Common myeloid progenitor, CD34-positive (primary cell): ENCODE results near the gene ATP11C.
A peak's percentile ranks its signal among the peaks of the same experiment; 100 is the strongest.

Experiments used
- CTCF ChIA-PET: fragments of 350-600 bp; sonication (Branson Sonifier 250); formaldehyde crosslinking; loops from one replicate; lab custom pipeline; 2021; ENCODE audit warnings: antibody characterized with exemption; lab: Charles Lee
- POLR2A ChIA-PET: fragments of 350-600 bp; sonication (Branson Sonifier 250); formaldehyde crosslinking; loops from one replicate; lab custom pipeline; 2021; ENCODE audit warnings: antibody characterized with exemption; lab: Charles Lee
- DNase-seq, 3 donors: peaks; one replicate each; pipeline versions ENCODE4 v3.0.0 to v3.0.0-alpha.2; 2013
- H3K27ac ChIP-seq, 2 experiments: 1 replicate in 1 of 2; 2 replicates in 1 of 2; pipeline ENCODE4 v1.7.0; 2013; ENCODE audit warnings: inconsistent platforms in 2 of 2, low read length in 2 of 2, mild to moderate bottlenecking in 2 of 2, low read depth in 1 of 2, moderate library complexity in 1 of 2; ENCODE audit not compliant: severe bottlenecking in 2 of 2, insufficient read depth in 1 of 2, poor library complexity in 1 of 2
- H3K27me3 ChIP-seq, 5 experiments: replicated peaks in 2 of 5; 1 replicate in 3 of 5; 2 replicates in 2 of 5; pipeline versions ENCODE4 v1.6.1 to v1.7.0; 2013; ENCODE audit warnings: low read length in 4 of 5, mild to moderate bottlenecking in 2 of 5, moderate library complexity in 2 of 5, inconsistent platforms in 1 of 5; ENCODE audit not compliant: insufficient read depth in 5 of 5, control insufficient read depth in 4 of 5
- H3K36me3 ChIP-seq, 4 experiments: 1 replicate in 2 of 4; 2 replicates in 2 of 4; pipeline versions ENCODE4 v1.6.1 to v1.7.0; 2013; ENCODE audit warnings: low read length in 3 of 4, control low read depth in 1 of 4, mild to moderate bottlenecking in 1 of 4; ENCODE audit not compliant: control insufficient read depth in 4 of 4, insufficient read depth in 4 of 4
- H3K4me1 ChIP-seq, 4 experiments: 1 replicate in 3 of 4; 2 replicates in 1 of 4; pipeline versions ENCODE4 v1.6.1 to v1.7.1; 2013; ENCODE audit warnings: low read length in 3 of 4, mild to moderate bottlenecking in 3 of 4, control low read depth in 1 of 4, inconsistent platforms in 1 of 4, moderate library complexity in 1 of 4; ENCODE audit not compliant: control insufficient read depth in 4 of 4, insufficient read depth in 4 of 4; ENCODE audit errors: control extremely low read depth in 1 of 4
- H3K4me3 ChIP-seq, 7 experiments: 1 replicate in 4 of 7; 2 replicates in 3 of 7; pipeline versions ENCODE4 v1.5.1 to v1.7.0; 2013; ENCODE audit warnings: mild to moderate bottlenecking in 7 of 7, low read length in 6 of 7, moderate library complexity in 6 of 7, inconsistent platforms in 2 of 7, low read depth in 2 of 7, control low read depth in 1 of 7; ENCODE audit not compliant: insufficient read depth in 4 of 7, control insufficient read depth in 1 of 7; ENCODE audit errors: extremely low read depth in 1 of 7
- H3K9me3 ChIP-seq, 5 experiments: 1 replicate in 4 of 5; 2 replicates in 1 of 5; pipeline versions ENCODE4 v1.6.1 to v1.7.1; 2013; ENCODE audit warnings: low read length in 4 of 5, mild to moderate bottlenecking in 2 of 5, inconsistent platforms in 1 of 5, low read depth in 1 of 5, moderate library complexity in 1 of 5; ENCODE audit not compliant: control insufficient read depth in 4 of 5, insufficient read depth in 2 of 5; ENCODE audit errors: control extremely low read depth in 1 of 5
- WGBS: methylation state at CpG from one replicate; pipeline ENCODE4 v1.1.5; 2013; ENCODE audit not compliant: insufficient coverage; 5-methylcytosine and 5-hydroxymethylcytosine counted together

The ATP11C gene

GRCh38 chrX:139890991-139891700, 41.7 kb downstream of the ATP11C start:
- Histone ChIP-seq H3K27ac (no peak overlapping the region), H3K27me3 (no peaks in the 10 kb centered on the region), H3K36me3 (no peaks in the 10 kb centered on the region), H3K4me3 (no peak overlapping the region), H3K4me1 (no peaks in the 10 kb centered on the region), H3K9me3 (no peaks in the 10 kb centered on the region)
- peak in 2 of 3 donors; percentile 15 to 19 for DNase-seq
- WGBS = 83% methylated on average over 2 of the region's 3 CpGs
- CTCF ChIA-PET = interaction anchor here (1.4 to 1.5 kb wide), 2 partner anchors 8 to 10 kb away, joined by 4 read pairs; no protein-coding TSS in a partner anchor
- POLR2A ChIA-PET = no interaction called here

GRCh38 chrX:139889760-139890159, 43.1 kb downstream of the ATP11C start:
- Histone ChIP-seq H3K27ac (no peak overlapping the region), H3K36me3 (no peaks in the 10 kb centered on the region), H3K27me3 (no peaks in the 10 kb centered on the region), H3K4me1 (no peaks in the 10 kb centered on the region), H3K9me3 (no peaks in the 10 kb centered on the region), H3K4me3 (no peak overlapping the region)
- WGBS = no CpG with 5 or more reads among the region's 1 CpG
- DNase-seq = no peak
- ChIA-PET CTCF (no interaction called here), POLR2A (no interaction called here)

- CTCF ChIA-PET = no interaction called here
- Histone ChIP-seq H3K27ac (no peak overlapping the region), H3K36me3 (no peaks in the 10 kb centered on the region), H3K4me1 (peaks cover 0 to 21% (median 4%) of the 10 kb centered on the region in 4 experiments), H3K4me3 (no peak overlapping the region), H3K27me3 (no peaks in the 10 kb centered on the region), H3K9me3 (no peaks in the 10 kb centered on the region)
- WGBS = 75% methylated on average over 1 of the region's 1 CpG
- DNase-seq = no peak
- POLR2A ChIA-PET = no interaction called here
Observed at GRCh38 chrX:139883984-139884383, 48.9 kb downstream of the ATP11C start.

- 53% methylated on average over 2 of the region's 2 CpGs for WGBS
- CTCF ChIA-PET = interaction anchor here (1.3 to 1.8 kb wide), 2 partner anchors 9 kb away, joined by 4 read pairs; no protein-coding TSS in a partner anchor
- Histone ChIP-seq H3K4me3 (no peak overlapping the region), H3K36me3 (no peaks in the 10 kb centered on the region), H3K4me1 (peaks cover 0 to 21% (median 5%) of the 10 kb centered on the region in 4 experiments), H3K27me3 (no peaks in the 10 kb centered on the region), H3K9me3 (no peaks in the 10 kb centered on the region), H3K27ac (no peak overlapping the region)
- DNase-seq = no peak
- POLR2A ChIA-PET = no interaction called here
Observed at GRCh38 chrX:139882299-139882698, 50.6 kb downstream of the ATP11C start.

GRCh38 chrX:139881572-139881971, 51.3 kb downstream of the ATP11C start:
- WGBS = 33% methylated on average over 1 of the region's 1 CpG
- ChIA-PET CTCF (interaction anchor here (1.8 kb wide), 1 partner anchor 10 kb away, joined by 4 read pairs; no protein-coding TSS in a partner anchor), POLR2A (no interaction called here)
- Histone ChIP-seq H3K9me3 (no peaks in the 10 kb centered on the region), H3K4me3 (peak overlapping the region in 1 of 7 experiments; percentile 23), H3K27me3 (no peaks in the 10 kb centered on the region), H3K36me3 (no peaks in the 10 kb centered on the region), H3K4me1 (peaks cover 0 to 23% (median 7%) of the 10 kb centered on the region in 4 experiments), H3K27ac (no peak overlapping the region)
- peak in 2 of 3 donors; percentile 5 to 10 for DNase-seq

- DNase-seq = peak in 2 of 3 donors; percentile 3 to 26
- Histone ChIP-seq H3K4me3 (peak overlapping the region in 1 of 7 experiments; percentile 23), H3K9me3 (no peaks in the 10 kb centered on the region), H3K27ac (no peak overlapping the region), H3K36me3 (no peaks in the 10 kb centered on the region), H3K27me3 (no peaks in the 10 kb centered on the region), H3K4me1 (peaks cover 0 to 23% (median 7%) of the 10 kb centered on the region in 4 experiments)
- ChIA-PET POLR2A (no interaction called here), CTCF (interaction anchor here (1.0 to 1.8 kb wide), 2 partner anchors 11 to 175 kb away, joined by 3 to 4 read pairs; no protein-coding TSS in a partner anchor)
- 67% methylated on average over 2 of the region's 4 CpGs for WGBS
Observed at GRCh38 chrX:139881130-139881529, 51.7 kb downstream of the ATP11C start.

GRCh38 chrX:139877710-139878414, 55.0 kb downstream of the ATP11C start:
- H3K27me3 ChIP-seq = no peaks in the 10 kb centered on the region
- H3K9me3 ChIP-seq = no peaks in the 10 kb centered on the region
- no peak overlapping the region for H3K4me3 ChIP-seq
- WGBS = 100% methylated on average over 7 of the region's 11 CpGs
- H3K4me1 ChIP-seq = peaks cover 0 to 23% (median 7%) of the 10 kb centered on the region in 4 experiments
- ChIA-PET CTCF (interaction anchor here (1.1 kb wide), 1 partner anchor 88 kb away, joined by 3 read pairs; the partner anchor contains the start of gene CXorf66), POLR2A (no interaction called here)
- no peak overlapping the region for H3K27ac ChIP-seq
- no peaks in the 10 kb centered on the region for H3K36me3 ChIP-seq
- no peak for DNase-seq
